ENCODE measurements around the gene SLC44A4.

- no peak for TF ChIP-seq CTCF (IDR thresholded peaks at IDR 0.05)
- TF ChIP-seq POLR2A (IDR thresholded peaks at IDR 0.05), result no peak
Measured at GRCh38 chr6:31907158-31907813, 28.5 kb upstream of the SLC44A4 start.
